WTC11 (cell line): ENCODE measurements around the gene LDB2. TPM values are rescaled to one million over a fixed set of nuclear protein-coding genes. Genes with fewer than 3 reads are reported as not detected.

Experiments used
- ATAC-seq: fragments of 200-7000 bp; cut with Tn5 transposase; 2 replicates; pipeline ENCODE4 v1.10.0; 2021; ENCODE audit warnings: mild to moderate bottlenecking, moderate library complexity
- CTCF ChIA-PET: fragments of 300-600 bp; sonication (Branson Sonifier 250); formaldehyde crosslinking; loops from one replicate; lab custom pipeline; 2021; ENCODE audit warnings: antibody characterized with exemption; lab: Charles Lee
- POLR2A ChIA-PET: fragments of 350-600 bp; sonication (Branson Sonifier 250); formaldehyde crosslinking; loops from one replicate; lab custom pipeline; 2021; ENCODE audit warnings: antibody characterized with exemption; lab: Charles Lee
- DNase-seq: peaks from one replicate; pipeline ENCODE4 v3.0.0; 2021; ENCODE audit warnings: low spot score
- H3K27ac Mint-ChIP-seq: 2 replicates; pipeline ENCODE4 v1.8.0; 2021; ENCODE audit warnings: mixed read lengths
- H3K27me3 Mint-ChIP-seq: 2 replicates; pipeline ENCODE4 v1.8.0; 2021; ENCODE audit warnings: low read depth, mild to moderate bottlenecking, moderate library complexity, mixed read lengths
- H3K36me3 Mint-ChIP-seq: 2 replicates; pipeline ENCODE4 v1.8.0; 2021; ENCODE audit warnings: mixed read lengths
- H3K4me1 Mint-ChIP-seq: 2 replicates; pipeline ENCODE4 v1.8.0; 2022; ENCODE audit warnings: mixed read lengths
- H3K4me3 Mint-ChIP-seq: 2 replicates; pipeline ENCODE4 v1.8.0; 2021; ENCODE audit warnings: mild to moderate bottlenecking, moderate library complexity, mixed read lengths
- H3K9me3 Mint-ChIP-seq: 2 replicates; pipeline ENCODE4 v1.8.0; 2021; ENCODE audit warnings: mixed read lengths
- ATF1 ChIP-seq: sonication (generic); formaldehyde crosslinking; IDR thresholded peaks from 2 replicates; pipeline ENCODE4 v1.8.1; 2023; ENCODE audit warnings: mild to moderate bottlenecking, moderate library complexity, missing genetic modification reagents
- CREB1 ChIP-seq: sonication (generic); formaldehyde crosslinking; IDR thresholded peaks from 2 replicates; pipeline ENCODE4 v1.8.0; 2023; ENCODE audit warnings: mild to moderate bottlenecking, missing genetic modification reagents
- ELF4 ChIP-seq: sonication (generic); formaldehyde crosslinking; IDR thresholded peaks from 2 replicates; pipeline ENCODE4 v1.8.1; 2022; ENCODE audit warnings: low read depth, mild to moderate bottlenecking, moderate library complexity, missing genetic modification reagents
- ETV6 ChIP-seq: sonication (generic); formaldehyde crosslinking; IDR thresholded peaks from 2 replicates; pipeline ENCODE4 v1.8.1; 2022; ENCODE audit warnings: mild to moderate bottlenecking, missing genetic modification reagents
- FOXP1 ChIP-seq: sonication (generic); formaldehyde crosslinking; IDR thresholded peaks from 2 replicates; pipeline ENCODE4 v1.8.0; 2022; ENCODE audit warnings: missing genetic modification reagents, mild to moderate bottlenecking, moderate library complexity, borderline replicate concordance
- GABPB1 ChIP-seq: sonication (generic); formaldehyde crosslinking; IDR thresholded peaks from 2 replicates; pipeline ENCODE4 v1.8.1; 2023; ENCODE audit warnings: mild to moderate bottlenecking, missing genetic modification reagents
- GTF2I ChIP-seq: fragments of 250-450 bp; sonication (Bioruptor Pico); conservative IDR thresholded peaks from 2 replicates; pipeline ENCODE4 v1.4.0; 2021; ENCODE audit warnings: mild to moderate bottlenecking
- NFATC4 ChIP-seq: fragments of 250-450 bp; sonication (Bioruptor Pico); IDR thresholded peaks from 2 replicates; pipeline ENCODE4 v1.9.0; 2021; ENCODE audit warnings: mild to moderate bottlenecking
- NR2C2 ChIP-seq: sonication (generic); formaldehyde crosslinking; IDR thresholded peaks from 2 replicates; pipeline ENCODE4 v1.8.0; 2022; ENCODE audit warnings: mild to moderate bottlenecking, missing genetic modification reagents
- NR3C1 ChIP-seq: sonication (generic); formaldehyde crosslinking; conservative IDR thresholded peaks from 2 replicates; pipeline ENCODE4 v1.8.1; 2023; ENCODE audit warnings: low read depth, mild to moderate bottlenecking, missing genetic modification reagents
- SP1 ChIP-seq: sonication (generic); formaldehyde crosslinking; conservative IDR thresholded peaks from 2 replicates; pipeline ENCODE4 v1.8.1; 2022; ENCODE audit warnings: missing genetic modification reagents
- ZBTB21 ChIP-seq: sonication (generic); formaldehyde crosslinking; IDR thresholded peaks from 2 replicates; pipeline ENCODE4 v1.8.1; 2023; ENCODE audit warnings: mild to moderate bottlenecking, missing genetic modification reagents, borderline replicate concordance
- total RNA-seq: library from RNA; stranded (reverse); gene quantifications from 3 replicates; pipeline ENCODE4 v1.2.3, GENCODE V29; 2021
- TF ChIP-seq, protein P1 (sequence below): sonication (generic); formaldehyde crosslinking; IDR thresholded peaks from 2 replicates; pipeline ENCODE4 v1.8.0; 2022; ENCODE audit warnings: mild to moderate bottlenecking, missing genetic modification reagents
- TF ChIP-seq, protein P2 (sequence below): sonication (generic); formaldehyde crosslinking; IDR thresholded peaks from 2 replicates; pipeline ENCODE4 v1.8.1; 2022; ENCODE audit warnings: low read depth, missing genetic modification reagents, borderline replicate concordance
- TF ChIP-seq, protein P3 (sequence below): sonication (generic); formaldehyde crosslinking; IDR thresholded peaks from 2 replicates; pipeline ENCODE4 v1.8.0; 2022; ENCODE audit warnings: mild to moderate bottlenecking, missing genetic modification reagents
- TF ChIP-seq, protein P4 (sequence below): sonication (generic); formaldehyde crosslinking; IDR thresholded peaks from 2 replicates; pipeline ENCODE4 v1.8.0; 2023; ENCODE audit warnings: missing genetic modification reagents, mild to moderate bottlenecking, borderline replicate concordance
- TF ChIP-seq, protein P5 (sequence below): sonication (generic); formaldehyde crosslinking; IDR thresholded peaks from 2 replicates; pipeline ENCODE4 v1.8.1; 2023; ENCODE audit warnings: mild to moderate bottlenecking, missing genetic modification reagents, borderline replicate concordance
- TF ChIP-seq, protein P6 (sequence below): sonication (generic); formaldehyde crosslinking; IDR thresholded peaks from 2 replicates; pipeline ENCODE4 v1.8.1; 2022; ENCODE audit warnings: mild to moderate bottlenecking, moderate library complexity, missing genetic modification reagents

Gene LDB2
- total RNA-seq, 1 experiment from 2014 or later: 62.4 TPM

DNA sequence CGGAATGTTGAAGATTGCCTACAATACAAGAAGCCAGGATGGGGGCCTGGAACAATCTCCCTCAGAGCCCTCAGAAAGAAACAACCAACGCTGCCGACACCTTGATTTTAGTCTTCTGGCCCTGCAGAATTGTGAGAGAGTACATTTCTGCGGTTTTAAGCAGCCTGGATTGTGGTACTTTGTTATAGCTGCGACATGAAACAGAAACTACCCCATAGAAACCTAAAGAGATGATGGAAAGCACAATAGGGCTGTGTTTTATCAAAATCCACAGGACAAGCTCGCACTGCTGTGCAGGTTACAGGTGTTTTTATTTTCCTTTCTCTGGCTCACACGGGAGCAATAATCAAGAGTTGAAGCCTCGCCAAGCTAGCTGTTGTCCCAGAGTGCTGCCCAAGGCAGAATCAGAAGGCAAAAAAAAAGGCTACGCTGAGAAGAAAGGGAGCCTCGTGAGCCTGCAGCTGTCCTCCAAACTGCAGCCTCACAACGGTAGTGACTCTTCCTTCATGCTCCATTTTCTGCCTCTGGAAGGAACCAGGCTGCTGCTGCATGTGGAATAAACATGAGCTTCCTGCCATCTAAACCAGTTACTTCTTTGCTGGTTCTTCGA is 232.4 kb downstream of the LDB2 start (continued):
- TF ChIP-seq GABPB1 (CRISPR knock-in tag) (no peak), NR2C2 (no peak)
- TF ChIP-seq, protein P1, sequence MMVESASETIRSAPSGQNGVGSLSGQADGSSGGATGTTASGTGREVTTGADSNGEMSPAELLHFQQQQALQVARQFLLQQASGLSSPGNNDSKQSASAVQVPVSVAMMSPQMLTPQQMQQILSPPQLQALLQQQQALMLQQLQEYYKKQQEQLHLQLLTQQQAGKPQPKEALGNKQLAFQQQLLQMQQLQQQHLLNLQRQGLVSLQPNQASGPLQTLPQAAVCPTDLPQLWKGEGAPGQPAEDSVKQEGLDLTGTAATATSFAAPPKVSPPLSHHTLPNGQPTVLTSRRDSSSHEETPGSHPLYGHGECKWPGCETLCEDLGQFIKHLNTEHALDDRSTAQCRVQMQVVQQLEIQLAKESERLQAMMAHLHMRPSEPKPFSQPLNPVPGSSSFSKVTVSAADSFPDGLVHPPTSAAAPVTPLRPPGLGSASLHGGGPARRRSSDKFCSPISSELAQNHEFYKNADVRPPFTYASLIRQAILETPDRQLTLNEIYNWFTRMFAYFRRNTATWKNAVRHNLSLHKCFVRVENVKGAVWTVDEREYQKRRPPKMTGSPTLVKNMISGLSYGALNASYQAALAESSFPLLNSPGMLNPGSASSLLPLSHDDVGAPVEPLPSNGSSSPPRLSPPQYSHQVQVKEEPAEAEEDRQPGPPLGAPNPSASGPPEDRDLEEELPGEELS (CRISPR knock-in tag): no peak
- TF ChIP-seq, all 79 proteins: peak for 0

DNA sequence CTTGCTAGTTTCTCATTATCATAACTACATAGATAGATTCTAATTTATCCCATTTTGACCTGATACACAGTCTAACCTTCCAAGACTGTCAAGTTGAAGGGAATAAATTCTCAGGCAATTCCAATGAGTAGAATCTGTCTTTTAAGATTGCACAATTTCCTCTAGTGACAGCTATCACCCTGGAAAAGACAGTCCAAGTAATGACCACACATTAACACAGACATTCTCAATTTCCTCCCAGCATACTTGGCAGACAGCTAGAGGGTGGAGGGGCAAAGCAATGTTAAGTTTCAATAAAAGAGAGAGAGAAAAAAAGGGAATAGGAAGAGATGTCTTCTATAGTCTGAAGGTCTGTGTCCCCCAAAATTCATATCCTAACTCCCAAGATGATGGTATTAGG is 234.7 kb downstream of the LDB2 start:
- DNase-seq: no peak
- Mint-ChIP-seq H3K27me3 (no peaks in the 10 kb centered on the region), H3K4me1 (peaks cover 29% of the 10 kb centered on the region), H3K4me3 (no peak overlapping the region), H3K36me3 (peaks cover 40% of the 10 kb centered on the region), H3K27ac (no peak overlapping the region), H3K9me3 (peaks cover 21% of the 10 kb centered on the region)
- ChIA-PET CTCF (no interaction called here), POLR2A (no interaction called here)
- no peak for ATAC-seq
- TF ChIP-seq FOXP1 (CRISPR knock-in tag) (no peak), SP1 (CRISPR knock-in tag) (no peak)
- TF ChIP-seq, protein P2, sequence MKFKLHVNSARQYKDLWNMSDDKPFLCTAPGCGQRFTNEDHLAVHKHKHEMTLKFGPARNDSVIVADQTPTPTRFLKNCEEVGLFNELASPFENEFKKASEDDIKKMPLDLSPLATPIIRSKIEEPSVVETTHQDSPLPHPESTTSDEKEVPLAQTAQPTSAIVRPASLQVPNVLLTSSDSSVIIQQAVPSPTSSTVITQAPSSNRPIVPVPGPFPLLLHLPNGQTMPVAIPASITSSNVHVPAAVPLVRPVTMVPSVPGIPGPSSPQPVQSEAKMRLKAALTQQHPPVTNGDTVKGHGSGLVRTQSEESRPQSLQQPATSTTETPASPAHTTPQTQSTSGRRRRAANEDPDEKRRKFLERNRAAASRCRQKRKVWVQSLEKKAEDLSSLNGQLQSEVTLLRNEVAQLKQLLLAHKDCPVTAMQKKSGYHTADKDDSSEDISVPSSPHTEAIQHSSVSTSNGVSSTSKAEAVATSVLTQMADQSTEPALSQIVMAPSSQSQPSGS (CRISPR knock-in tag): no peak
- TF ChIP-seq, protein P3, sequence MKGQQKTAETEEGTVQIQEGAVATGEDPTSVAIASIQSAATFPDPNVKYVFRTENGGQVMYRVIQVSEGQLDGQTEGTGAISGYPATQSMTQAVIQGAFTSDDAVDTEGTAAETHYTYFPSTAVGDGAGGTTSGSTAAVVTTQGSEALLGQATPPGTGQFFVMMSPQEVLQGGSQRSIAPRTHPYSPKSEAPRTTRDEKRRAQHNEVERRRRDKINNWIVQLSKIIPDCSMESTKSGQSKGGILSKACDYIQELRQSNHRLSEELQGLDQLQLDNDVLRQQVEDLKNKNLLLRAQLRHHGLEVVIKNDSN (CRISPR knock-in tag): no peak

DNA sequence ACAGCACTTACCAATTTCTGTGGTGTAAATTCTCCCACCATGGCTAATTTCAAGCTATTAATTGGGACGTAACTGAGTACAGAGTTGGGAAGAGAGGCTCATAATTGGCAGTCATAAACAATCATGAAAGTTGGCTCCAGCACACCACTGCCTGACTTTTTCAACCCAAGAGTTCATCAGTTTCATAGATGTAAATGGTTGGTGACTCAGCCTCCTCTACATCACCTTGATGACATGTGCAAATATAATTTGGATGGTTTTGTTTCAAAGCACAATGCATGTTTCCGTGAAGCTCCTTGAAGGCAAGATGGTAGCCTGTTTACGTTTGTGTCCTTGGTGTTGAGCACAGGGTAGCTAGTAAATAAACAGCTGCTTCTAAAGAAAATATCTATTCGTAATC is 235.1 kb downstream of the LDB2 start:
- Mint-ChIP-seq H3K27ac (no peak overlapping the region), H3K36me3 (peaks cover 40% of the 10 kb centered on the region), H3K9me3 (peaks cover 21% of the 10 kb centered on the region), H3K4me1 (peaks cover 27% of the 10 kb centered on the region), H3K27me3 (no peaks in the 10 kb centered on the region), H3K4me3 (no peak overlapping the region)
- ChIA-PET CTCF (no interaction called here), POLR2A (no interaction called here)
- ATAC-seq (no peak), DNase-seq (no peak)
- TF ChIP-seq, protein P4, sequence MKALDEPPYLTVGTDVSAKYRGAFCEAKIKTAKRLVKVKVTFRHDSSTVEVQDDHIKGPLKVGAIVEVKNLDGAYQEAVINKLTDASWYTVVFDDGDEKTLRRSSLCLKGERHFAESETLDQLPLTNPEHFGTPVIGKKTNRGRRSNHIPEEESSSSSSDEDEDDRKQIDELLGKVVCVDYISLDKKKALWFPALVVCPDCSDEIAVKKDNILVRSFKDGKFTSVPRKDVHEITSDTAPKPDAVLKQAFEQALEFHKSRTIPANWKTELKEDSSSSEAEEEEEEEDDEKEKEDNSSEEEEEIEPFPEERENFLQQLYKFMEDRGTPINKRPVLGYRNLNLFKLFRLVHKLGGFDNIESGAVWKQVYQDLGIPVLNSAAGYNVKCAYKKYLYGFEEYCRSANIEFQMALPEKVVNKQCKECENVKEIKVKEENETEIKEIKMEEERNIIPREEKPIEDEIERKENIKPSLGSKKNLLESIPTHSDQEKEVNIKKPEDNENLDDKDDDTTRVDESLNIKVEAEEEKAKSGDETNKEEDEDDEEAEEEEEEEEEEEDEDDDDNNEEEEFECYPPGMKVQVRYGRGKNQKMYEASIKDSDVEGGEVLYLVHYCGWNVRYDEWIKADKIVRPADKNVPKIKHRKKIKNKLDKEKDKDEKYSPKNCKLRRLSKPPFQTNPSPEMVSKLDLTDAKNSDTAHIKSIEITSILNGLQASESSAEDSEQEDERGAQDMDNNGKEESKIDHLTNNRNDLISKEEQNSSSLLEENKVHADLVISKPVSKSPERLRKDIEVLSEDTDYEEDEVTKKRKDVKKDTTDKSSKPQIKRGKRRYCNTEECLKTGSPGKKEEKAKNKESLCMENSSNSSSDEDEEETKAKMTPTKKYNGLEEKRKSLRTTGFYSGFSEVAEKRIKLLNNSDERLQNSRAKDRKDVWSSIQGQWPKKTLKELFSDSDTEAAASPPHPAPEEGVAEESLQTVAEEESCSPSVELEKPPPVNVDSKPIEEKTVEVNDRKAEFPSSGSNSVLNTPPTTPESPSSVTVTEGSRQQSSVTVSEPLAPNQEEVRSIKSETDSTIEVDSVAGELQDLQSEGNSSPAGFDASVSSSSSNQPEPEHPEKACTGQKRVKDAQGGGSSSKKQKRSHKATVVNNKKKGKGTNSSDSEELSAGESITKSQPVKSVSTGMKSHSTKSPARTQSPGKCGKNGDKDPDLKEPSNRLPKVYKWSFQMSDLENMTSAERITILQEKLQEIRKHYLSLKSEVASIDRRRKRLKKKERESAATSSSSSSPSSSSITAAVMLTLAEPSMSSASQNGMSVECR: no peak
- TF ChIP-seq, protein P2 (CRISPR knock-in tag): no peak
- TF ChIP-seq ATF1 (CRISPR knock-in tag): no peak
- TF ChIP-seq, protein P5, sequence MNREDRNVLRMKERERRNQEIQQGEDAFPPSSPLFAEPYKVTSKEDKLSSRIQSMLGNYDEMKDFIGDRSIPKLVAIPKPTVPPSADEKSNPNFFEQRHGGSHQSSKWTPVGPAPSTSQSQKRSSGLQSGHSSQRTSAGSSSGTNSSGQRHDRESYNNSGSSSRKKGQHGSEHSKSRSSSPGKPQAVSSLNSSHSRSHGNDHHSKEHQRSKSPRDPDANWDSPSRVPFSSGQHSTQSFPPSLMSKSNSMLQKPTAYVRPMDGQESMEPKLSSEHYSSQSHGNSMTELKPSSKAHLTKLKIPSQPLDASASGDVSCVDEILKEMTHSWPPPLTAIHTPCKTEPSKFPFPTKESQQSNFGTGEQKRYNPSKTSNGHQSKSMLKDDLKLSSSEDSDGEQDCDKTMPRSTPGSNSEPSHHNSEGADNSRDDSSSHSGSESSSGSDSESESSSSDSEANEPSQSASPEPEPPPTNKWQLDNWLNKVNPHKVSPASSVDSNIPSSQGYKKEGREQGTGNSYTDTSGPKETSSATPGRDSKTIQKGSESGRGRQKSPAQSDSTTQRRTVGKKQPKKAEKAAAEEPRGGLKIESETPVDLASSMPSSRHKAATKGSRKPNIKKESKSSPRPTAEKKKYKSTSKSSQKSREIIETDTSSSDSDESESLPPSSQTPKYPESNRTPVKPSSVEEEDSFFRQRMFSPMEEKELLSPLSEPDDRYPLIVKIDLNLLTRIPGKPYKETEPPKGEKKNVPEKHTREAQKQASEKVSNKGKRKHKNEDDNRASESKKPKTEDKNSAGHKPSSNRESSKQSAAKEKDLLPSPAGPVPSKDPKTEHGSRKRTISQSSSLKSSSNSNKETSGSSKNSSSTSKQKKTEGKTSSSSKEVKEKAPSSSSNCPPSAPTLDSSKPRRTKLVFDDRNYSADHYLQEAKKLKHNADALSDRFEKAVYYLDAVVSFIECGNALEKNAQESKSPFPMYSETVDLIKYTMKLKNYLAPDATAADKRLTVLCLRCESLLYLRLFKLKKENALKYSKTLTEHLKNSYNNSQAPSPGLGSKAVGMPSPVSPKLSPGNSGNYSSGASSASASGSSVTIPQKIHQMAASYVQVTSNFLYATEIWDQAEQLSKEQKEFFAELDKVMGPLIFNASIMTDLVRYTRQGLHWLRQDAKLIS (CRISPR knock-in tag): no peak
- TF ChIP-seq GTF2I (CRISPR knock-in tag): no peak
- TF ChIP-seq, protein P6, sequence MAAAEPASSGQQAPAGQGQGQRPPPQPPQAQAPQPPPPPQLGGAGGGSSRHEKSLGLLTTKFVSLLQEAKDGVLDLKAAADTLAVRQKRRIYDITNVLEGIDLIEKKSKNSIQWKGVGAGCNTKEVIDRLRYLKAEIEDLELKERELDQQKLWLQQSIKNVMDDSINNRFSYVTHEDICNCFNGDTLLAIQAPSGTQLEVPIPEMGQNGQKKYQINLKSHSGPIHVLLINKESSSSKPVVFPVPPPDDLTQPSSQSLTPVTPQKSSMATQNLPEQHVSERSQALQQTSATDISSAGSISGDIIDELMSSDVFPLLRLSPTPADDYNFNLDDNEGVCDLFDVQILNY (CRISPR knock-in tag): no peak
- TF ChIP-seq NR3C1 (CRISPR knock-in tag): no peak
- TF ChIP-seq ELF4 (CRISPR knock-in tag): no peak
- TF ChIP-seq ZBTB21 (CRISPR knock-in tag): no peak
- no peak for TF ChIP-seq CREB1 (CRISPR knock-in tag)
- no peak for TF ChIP-seq NFATC4
- no peak for TF ChIP-seq ETV6
